Measurements from ENCODE around the gene MICALL1. TPM values are rescaled to one million over a fixed set of nuclear protein-coding genes. Genes with fewer than 3 reads are reported as not detected.

The MICALL1 gene
- total RNA-seq, 4 donors from 2014 or later = 64.7 to 139 (median 88.4) TPM

DNA sequence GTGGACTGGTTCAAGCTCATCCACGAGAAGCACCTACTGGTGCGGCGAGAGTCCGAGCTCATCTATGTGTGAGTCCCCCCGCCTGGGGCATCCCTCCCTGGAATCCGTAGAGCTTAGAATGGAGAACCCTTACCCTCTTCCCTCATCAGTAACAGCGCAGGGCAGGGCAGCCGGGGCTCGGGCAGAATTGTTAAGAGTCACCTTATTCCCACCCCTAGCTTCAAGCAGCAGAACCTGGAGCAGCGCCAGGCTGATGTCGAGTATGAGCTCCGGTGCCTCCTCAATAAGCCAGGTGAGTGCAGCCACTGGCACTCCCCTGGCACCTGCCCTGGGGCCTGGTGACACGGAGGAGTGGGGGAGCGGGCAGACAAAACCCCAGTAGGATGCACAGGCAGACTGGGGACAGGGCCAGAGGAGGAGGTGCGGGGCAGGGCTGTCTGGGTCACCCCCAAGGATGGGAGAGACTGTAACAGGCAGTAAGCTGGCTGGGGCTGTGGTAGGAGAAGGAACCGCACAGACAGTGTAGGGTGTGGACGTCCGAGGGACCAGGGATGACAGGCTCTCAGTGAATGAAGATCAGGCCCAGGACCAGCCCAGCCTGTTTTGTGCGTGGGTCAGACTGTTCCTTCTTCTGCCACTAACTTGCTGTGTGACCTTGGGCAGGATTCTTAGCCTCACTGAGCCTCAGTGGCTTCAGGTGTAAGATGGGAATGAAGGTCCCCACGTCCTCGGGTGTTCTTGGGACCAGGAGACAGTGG, 26.9 kb downstream of the MICALL1 start:
- 52 to 54% methylated on average over 5 of the region's 21 CpGs for WGBS, 2 donors
- Histone ChIP-seq H3K27ac (peak overlapping the region; percentile 76 to 90 (median 86)), H3K27me3 (no peaks in the 10 kb centered on the region), H3K4me3 (no peak overlapping the region), H3K4me1 (peaks cover 36 to 69% (median 37%) of the 10 kb centered on the region in 3 donors), H3K36me3 (peaks cover 36 to 91% (median 39%) of the 10 kb centered on the region in 3 donors), H3K9me3 (no peaks in the 10 kb centered on the region)
- TF ChIP-seq POLR2A (IDR thresholded peaks at IDR 0.05) (no peak), CTCF (IDR thresholded peaks at IDR 0.05) (no peak)
- DNase-seq = no peak
- intact Hi-C loops (cut with DNase I) = loop anchor here (5.0 kb wide), 1 partner anchor 51 kb away; no protein-coding TSS in a partner anchor

- Histone ChIP-seq H3K27ac (peak overlapping the region; percentile 76 to 90 (median 86)), H3K4me3 (no peak overlapping the region), H3K4me1 (peaks cover 36 to 64% (median 37%) of the 10 kb centered on the region in 3 donors), H3K36me3 (peaks cover 30 to 91% (median 43%) of the 10 kb centered on the region in 3 donors), H3K9me3 (no peaks in the 10 kb centered on the region), H3K27me3 (no peaks in the 10 kb centered on the region)
- peak; percentile 31 for DNase-seq
- TF ChIP-seq POLR2A (IDR thresholded peaks at IDR 0.05) (no peak), CTCF (IDR thresholded peaks at IDR 0.05) (peak; percentile 85 to 99 (median 96))
- intact Hi-C loops (cut with DNase I) = loop anchor here (5.0 kb wide), 1 partner anchor 52 kb away; no protein-coding TSS in a partner anchor
- WGBS, 2 donors = 2 to 13% methylated on average over 4 to 7 of the region's 13 CpGs
Measured at GRCh38 chr22:37933711-37934376, 27.7 kb downstream of the MICALL1 start.

DNA sequence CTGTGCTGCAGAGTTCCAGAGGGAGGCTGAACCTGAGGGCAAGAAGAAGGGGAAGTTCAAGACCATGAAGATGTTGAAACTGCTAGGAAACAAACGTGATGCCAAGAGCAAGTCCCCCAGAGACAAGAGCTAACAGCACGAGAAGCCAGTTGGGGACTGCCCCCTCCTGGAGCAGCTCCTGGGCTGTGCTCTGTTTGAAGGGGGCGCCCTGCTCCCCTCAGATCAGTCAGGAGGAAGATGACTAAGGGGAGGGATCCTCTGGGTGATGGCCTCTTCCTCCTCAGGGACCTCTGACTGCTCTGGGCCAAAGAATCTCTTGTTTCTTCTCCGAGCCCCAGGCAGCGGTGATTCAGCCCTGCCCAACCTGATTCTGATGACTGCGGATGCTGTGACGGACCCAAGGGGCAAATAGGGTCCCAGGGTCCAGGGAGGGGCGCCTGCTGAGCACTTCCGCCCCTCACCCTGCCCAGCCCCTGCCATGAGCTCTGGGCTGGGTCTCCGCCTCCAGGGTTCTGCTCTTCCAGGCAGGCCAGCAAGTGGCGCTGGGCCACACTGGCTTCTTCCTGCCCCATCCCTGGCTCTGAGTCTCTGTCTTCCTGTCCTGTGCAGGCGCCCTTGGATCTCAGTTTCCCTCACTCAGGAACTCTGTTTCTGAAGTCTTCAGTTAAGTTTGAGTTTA, 34.7 kb downstream of the MICALL1 start:
- WGBS, 2 donors = 60 to 82% methylated on average over 2 to 7 of the region's 12 CpGs
- DNase-seq = no peak
- Histone ChIP-seq H3K4me1 (no peaks in the 10 kb centered on the region), H3K4me3 (no peak overlapping the region), H3K9me3 (no peaks in the 10 kb centered on the region), H3K27me3 (no peaks in the 10 kb centered on the region), H3K36me3 (peaks cover 28 to 93% (median 50%) of the 10 kb centered on the region in 3 donors), H3K27ac (no peak overlapping the region)
- TF ChIP-seq POLR2A (IDR thresholded peaks at IDR 0.05) (no peak), CTCF (IDR thresholded peaks at IDR 0.05) (no peak)
- intact Hi-C loops (cut with DNase I) = no loop called here

- intact Hi-C loops (cut with DNase I) = no loop called here
- Histone ChIP-seq H3K27me3 (no peaks in the 10 kb centered on the region), H3K27ac (no peak overlapping the region), H3K4me3 (no peak overlapping the region), H3K36me3 (peaks cover 28 to 80% (median 40%) of the 10 kb centered on the region in 3 donors), H3K4me1 (no peaks in the 10 kb centered on the region), H3K9me3 (no peaks in the 10 kb centered on the region)
- no peak for TF ChIP-seq CTCF (IDR thresholded peaks at IDR 0.05)
- TF ChIP-seq POLR2A (IDR thresholded peaks at IDR 0.05) = no peak
- no peak for DNase-seq
- WGBS, 2 donors = 90 to 98% methylated on average over 4 to 6 of the region's 8 CpGs
Measured at GRCh38 chr22:37942133-37942532, 36.0 kb downstream of the MICALL1 start.

Measured in esophagus squamous epithelium (tissue), 5 donors.